Right lobe of liver (tissue), 6 donors: ENCODE measurements around the gene SEMA6B. TPM values are rescaled to one million over a fixed set of nuclear protein-coding genes. Genes with fewer than 3 reads are reported as not detected.

ENCODE experiments used
- ATAC-seq, 4 donors: fragments of 200-7000 bp; cut with Tn5 transposase; one replicate each; pipeline ENCODE4 v1.9.1; 2020; ENCODE audit warnings: mild to moderate bottlenecking in 4 of 4, moderate library complexity in 4 of 4
- DNase-seq, 3 donors: peaks; one replicate each; pipeline ENCODE4 v3.0.0-alpha.2; 2020
- H3K27ac ChIP-seq, 3 donors: fragments of 200-600 bp; one replicate each; pipeline ENCODE4 v1.8.0; 2022
- H3K27me3 ChIP-seq, 2 donors: fragments of 200-600 bp; one replicate each; pipeline ENCODE4 v1.8.0; 2022
- H3K36me3 ChIP-seq, 4 donors: fragments of 200-600 bp; sonication (generic) in 1 of 4; one replicate each; pipeline versions ENCODE4 v1.5.1 to v1.8.0; 2017 to 2022; ENCODE audit warnings: control low read depth in 1 of 4
- H3K4me1 ChIP-seq, 4 donors: fragments of 200-600 bp; sonication (generic) in 1 of 4; one replicate each; pipeline versions ENCODE4 v1.5.1 to v1.8.0; 2017 to 2022; ENCODE audit warnings: control low read depth in 1 of 4
- H3K4me3 ChIP-seq, 3 donors: fragments of 200-600 bp; one replicate each; pipeline ENCODE4 v1.8.0; 2022
- H3K9me3 ChIP-seq, 4 donors: fragments of 200-600 bp; sonication (generic) in 1 of 4; one replicate each; pipeline versions ENCODE4 v1.5.1 to v1.8.0; 2017 to 2022; ENCODE audit warnings: control low read depth in 1 of 4
- CTCF ChIP-seq, 4 donors: fragments of 200-600 bp in 3 of 4; fragments of 450-650 bp in 1 of 4; IDR thresholded peaks; one replicate each; pipeline versions ENCODE4 v1.5.1 to v1.8.0; 2016 to 2022; ENCODE audit warnings: antibody characterized with exemption in 4 of 4, mild to moderate bottlenecking in 2 of 4
- POLR2A ChIP-seq: fragments of 450-650 bp; IDR thresholded peaks from one replicate; pipeline ENCODE4 v1.6.1; 2017; ENCODE audit warnings: antibody characterized with exemption, mild to moderate bottlenecking
- WGBS: methylation state at CpG from one replicate; pipeline ENCODE4 v1.1.6; 2018; ENCODE audit warnings: low coverage, low lambda C conversion rate; ENCODE audit not compliant: insufficient coverage; ENCODE audit errors: missing lambda C conversion rate; 5-methylcytosine and 5-hydroxymethylcytosine counted together
- intact Hi-C, 2 donors: fragments of 100-400 bp; cut with DNase I; formaldehyde crosslinking; loops; one replicate each; pipeline versions ENCODE4 v1.11.2 to v1.14.1; 2022
- total RNA-seq, 6 experiments: library from RNA; depleted of rRNA in 2 of 6; stranded (reverse); fragments of >200 nt in 2 of 6; fragmentation: NEBNext Ultra II Directional in 3 of 6; extraction: Animal tissue kit (Norgen Biotek cat#: 25700) in 3 of 6; gene quantifications; one replicate each; pipeline versions ENCODE4 v1.1.0 to v1.2.4, GENCODE V29; 2016 to 2023
- donor health status: DM: no; HTN: yes; CAD: no.
- donor health status: DM: no; HTN: no; CAD: no.
- donor health status: DM: no; HTN: no; CAD: no.
- donor health status: DM: no; HTN: yes; CAD: no.
- donor health status: DM: no; HTN: yes; CAD: no.

SEMA6B gene
- total RNA-seq, 6 experiments from 2014 or later, result 1.0 to 6.5 (median 2.3) TPM

DNA sequence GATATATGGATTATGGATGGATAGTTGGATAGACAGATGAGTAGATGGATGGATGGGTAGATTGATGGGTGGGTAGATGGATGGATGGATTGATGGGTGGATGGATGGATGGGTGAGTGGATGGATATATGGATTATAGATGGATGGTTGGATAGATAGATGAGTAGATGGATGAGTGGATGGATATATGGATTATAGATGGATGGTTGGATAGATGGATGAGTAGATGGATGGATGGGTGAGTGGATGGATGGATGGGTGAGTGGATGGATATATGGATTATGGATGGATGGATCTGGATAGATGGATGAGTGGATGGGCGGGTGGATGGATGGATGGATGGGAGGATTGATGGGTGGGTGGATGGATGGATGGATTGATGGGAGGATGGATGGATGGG lies 43.4 kb upstream of the SEMA6B start:
- Histone ChIP-seq H3K4me3 (no peak overlapping the region), H3K36me3 (no peaks in the 10 kb centered on the region), H3K27ac (no peak overlapping the region), H3K9me3 (no peaks in the 10 kb centered on the region), H3K27me3 (no peaks in the 10 kb centered on the region), H3K4me1 (peaks cover 0 to 7% (median 3%) of the 10 kb centered on the region in 4 donors)
- TF ChIP-seq POLR2A (no peak), CTCF (IDR thresholded peaks at IDR 0.05) (no peak)
- no peak for ATAC-seq
- DNase-seq, result no peak
- WGBS, result 76% methylated on average over 1 of the region's 1 CpG
- intact Hi-C loops, result no loop called here

DNA sequence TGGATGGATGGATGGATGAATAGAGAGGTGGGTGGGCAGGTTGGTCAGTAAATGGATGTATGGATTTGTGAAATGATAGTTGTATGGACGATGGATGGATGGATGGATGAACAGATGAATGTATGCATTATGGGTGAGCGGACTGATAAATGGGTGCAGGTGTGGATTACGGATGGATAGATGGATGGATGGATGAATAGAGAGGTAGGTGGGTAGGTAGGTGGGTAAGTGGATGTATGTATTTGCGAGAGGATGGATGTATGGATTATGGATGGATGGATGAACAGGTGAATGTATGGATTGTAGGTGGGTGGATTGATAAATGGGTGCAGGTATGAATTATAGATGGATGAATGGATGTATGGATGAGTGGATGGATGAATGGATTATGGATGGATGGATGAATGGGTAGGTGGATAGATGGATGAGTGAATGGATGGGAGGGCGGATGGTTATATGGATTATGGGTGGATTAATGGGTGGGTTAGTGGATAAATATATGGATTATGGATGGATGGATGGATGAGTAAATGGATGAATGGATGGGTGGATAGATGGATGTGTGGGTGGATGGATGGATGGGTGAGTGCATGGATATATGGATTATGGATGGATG lies 42.8 kb upstream of the SEMA6B start:
- TF ChIP-seq CTCF (IDR thresholded peaks at IDR 0.05), result no peak
- TF ChIP-seq POLR2A, result no peak
- Histone ChIP-seq H3K27me3 (no peaks in the 10 kb centered on the region), H3K36me3 (no peaks in the 10 kb centered on the region), H3K9me3 (no peaks in the 10 kb centered on the region), H3K27ac (no peak overlapping the region), H3K4me3 (no peak overlapping the region), H3K4me1 (peaks cover 0 to 5% (median 2%) of the 10 kb centered on the region in 4 donors)
- WGBS, result 83% methylated on average over 5 of the region's 5 CpGs
- DNase-seq, result no peak
- ATAC-seq, result no peak
- intact Hi-C loops, result no loop called here

- no peak overlapping the region for H3K4me3 ChIP-seq
- no peaks in the 10 kb centered on the region for H3K9me3 ChIP-seq
- DNase-seq (no peak), ATAC-seq (no peak)
- H3K36me3 ChIP-seq, result no peaks in the 10 kb centered on the region
- WGBS, result 94% methylated on average over 3 of the region's 5 CpGs
- H3K27ac ChIP-seq, result no peak overlapping the region
- intact Hi-C loops, result no loop called here
- H3K4me1 ChIP-seq, result peaks cover 0 to 2% (median 0%) of the 10 kb centered on the region in 4 donors
- TF ChIP-seq POLR2A, result no peak
- TF ChIP-seq CTCF (IDR thresholded peaks at IDR 0.05), result no peak
- no peaks in the 10 kb centered on the region for H3K27me3 ChIP-seq
Observed at GRCh38 chr19:4600893-4601292, 41.4 kb upstream of the SEMA6B start.

DNA sequence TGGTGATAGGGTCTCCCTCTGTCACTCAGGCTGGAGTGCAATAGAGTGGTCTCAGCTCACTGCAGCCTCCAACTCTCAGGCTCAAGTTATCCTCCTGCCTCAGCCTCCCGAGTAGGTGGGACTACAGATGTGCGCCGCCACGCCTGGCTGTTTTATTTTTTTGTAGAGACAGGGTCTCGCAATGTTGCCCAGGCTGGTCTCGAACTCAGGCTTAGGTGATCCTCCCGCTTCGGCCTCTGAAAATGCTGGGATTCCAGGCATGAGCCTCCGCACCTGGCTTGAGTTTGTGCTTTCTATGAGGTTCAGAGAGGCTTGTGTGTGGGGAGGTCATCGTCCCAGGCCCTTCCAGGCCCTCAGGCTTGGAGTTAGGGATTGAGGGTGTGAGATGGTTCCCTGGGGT lies 40.6 kb upstream of the SEMA6B start:
- no peak overlapping the region for H3K27ac ChIP-seq
- no peak overlapping the region for H3K4me3 ChIP-seq
- no peaks in the 10 kb centered on the region for H3K27me3 ChIP-seq
- no peaks in the 10 kb centered on the region for H3K9me3 ChIP-seq
- H3K36me3 ChIP-seq, result no peaks in the 10 kb centered on the region
- ATAC-seq (no peak), DNase-seq (no peak)
- 91% methylated on average over 6 of the region's 10 CpGs for WGBS
- peaks cover 0 to 3% (median 0%) of the 10 kb centered on the region in 4 donors for H3K4me1 ChIP-seq
- intact Hi-C loops, result no loop called here
- TF ChIP-seq POLR2A, result no peak
- no peak for TF ChIP-seq CTCF (IDR thresholded peaks at IDR 0.05)
